HCT116 (cell line): ENCODE data around the gene CCDC179. TPM values are rescaled to one million over a fixed set of nuclear protein-coding genes. Genes with fewer than 3 reads are reported as not detected.

Experiments used
- ATAC-seq: fragments of 200-7000 bp; cut with Tn5 transposase; 2 replicates; pipeline ENCODE4 v1.9.1; 2020; ENCODE audit warnings: mild to moderate bottlenecking, moderate library complexity
- BruUV-seq: library from RNA; stranded (reverse); fragments of 400-500 nt; replicated peaks from 2 replicates; lab custom pipeline; 2021; lab: Mats Ljungman, UMichigan
- CTCF ChIA-PET: fragments of 300-600 bp; sonication (Branson Sonifier 250); formaldehyde crosslinking; loops from one replicate; lab custom pipeline; 2021; ENCODE audit warnings: antibody characterized with exemption; lab: Charles Lee
- POLR2A ChIA-PET: fragments of 300-600, 350-600 bp; sonication (Branson Sonifier 250); formaldehyde crosslinking; loops from one replicate; lab custom pipeline; 2021; ENCODE audit warnings: antibody characterized with exemption; lab: Charles Lee
- RAD21 ChIA-PET, 2 experiments: fragments of 300-600 bp; sonication (Branson Sonifier 250); formaldehyde crosslinking; loops; one replicate each; lab custom pipeline; 2023; ENCODE audit warnings: low total read pairs in 2 of 2; ENCODE audit not compliant: uncharacterized antibody in 2 of 2, unreplicated experiment in 2 of 2, low non-redundant PET in 1 of 2; lab: Charles Lee
- DNase-seq: peaks from one replicate; pipeline ENCODE4 v3.0.0-alpha.2; 2010; ENCODE audit warnings: low read depth, low spot score
- H2AFZ ChIP-seq: fragments of 200-600 bp; shearing (Covaris generic), sonication (generic); 2 replicates; pipeline ENCODE4 v1.6.1; 2017; ENCODE audit warnings: low read depth, mixed run types, mixed read lengths, antibody characterized with exemption, low read length; ENCODE audit not compliant: poor library complexity, severe bottlenecking
- H3K27ac ChIP-seq: 2 replicates; pipeline ENCODE4 v1.5.1; 2012; ENCODE audit warnings: low read depth, low read length
- H3K27me3 ChIP-seq: fragments of 200-600 bp; sonication (generic); 2 replicates; pipeline ENCODE4 v1.6.1; 2016; ENCODE audit warnings: mixed run types, low read length, mixed read lengths; ENCODE audit not compliant: insufficient read depth
- H3K36me3 ChIP-seq, 2 experiments: fragments of 200-500 bp in 1 of 2; fragments of 200-600 bp in 1 of 2; sonication (Bioruptor generic) in 1 of 2; sonication (generic) in 1 of 2; 2 replicates each; pipeline versions ENCODE4 v1.5.1 to v1.6.1; 2014 to 2016; ENCODE audit warnings: low read length in 2 of 2, inconsistent platforms in 1 of 2, mixed read lengths in 1 of 2, mixed run types in 1 of 2; ENCODE audit not compliant: insufficient read depth in 2 of 2, control insufficient read depth in 1 of 2
- H3K4me1 ChIP-seq, 2 experiments: fragments of 200-600 bp in 1 of 2; sonication (generic) in 1 of 2; 2 replicates each; pipeline versions ENCODE4 v1.5.1 to v1.6.1; 2012 to 2017; ENCODE audit warnings: low read length in 2 of 2, inconsistent platforms in 1 of 2, mild to moderate bottlenecking in 1 of 2, mixed read lengths in 1 of 2, mixed run types in 1 of 2, moderate library complexity in 1 of 2; ENCODE audit not compliant: insufficient read depth in 2 of 2, control insufficient read depth in 1 of 2
- H3K4me2 ChIP-seq: fragments of 200-600 bp; sonication (generic); 2 replicates; pipeline ENCODE4 v1.6.1; 2017; ENCODE audit warnings: mixed run types, low read length, mixed read lengths
- H3K4me3 ChIP-seq, 2 experiments: fragments of 200-600 bp in 1 of 2; sonication (generic) in 1 of 2; replicated peaks in 1 of 2; 2 replicates each; pipeline ENCODE4 v1.5.1; 2011 to 2016; ENCODE audit warnings: low read length in 2 of 2, control low read depth in 1 of 2, low read depth in 1 of 2, mild to moderate bottlenecking in 1 of 2, mixed read lengths in 1 of 2, mixed run types in 1 of 2
- H3K79me2 ChIP-seq: fragments of 200-600 bp; sonication (generic); 2 replicates; pipeline ENCODE4 v1.6.1; 2017; ENCODE audit warnings: mild to moderate bottlenecking, mixed run types, low read length, moderate library complexity, mixed read lengths; ENCODE audit not compliant: insufficient read depth
- H3K9ac ChIP-seq: fragments of 200-600 bp; sonication (generic); 2 replicates; pipeline ENCODE4 v1.6.1; 2016; ENCODE audit warnings: low read length, mixed read lengths
- H3K9me2 ChIP-seq: fragments of 200-600 bp; sonication (generic), shearing (Covaris generic); 2 replicates; pipeline ENCODE4 v1.6.1; 2017; ENCODE audit warnings: mixed run types, mild to moderate bottlenecking, moderate library complexity; ENCODE audit not compliant: insufficient read depth
- H3K9me3 ChIP-seq, 2 experiments: fragments of 200-500 bp in 1 of 2; fragments of 200-600 bp in 1 of 2; sonication (Bioruptor generic) in 1 of 2; sonication (generic) in 1 of 2; 2 replicates each; pipeline ENCODE4 v1.6.1; 2014 to 2017; ENCODE audit warnings: low read length in 2 of 2, mixed read lengths in 2 of 2, inconsistent platforms in 1 of 2, low read depth in 1 of 2, mild to moderate bottlenecking in 1 of 2, mixed run types in 1 of 2, moderate library complexity in 1 of 2; ENCODE audit not compliant: control insufficient read depth in 1 of 2, insufficient read depth in 1 of 2
- H4K20me1 ChIP-seq: fragments of 200-600 bp; sonication (generic), shearing (Covaris generic); 2 replicates; pipeline ENCODE4 v1.6.1; 2017; ENCODE audit warnings: mixed run types, mild to moderate bottlenecking, moderate library complexity; ENCODE audit not compliant: insufficient read depth
- CBX3 ChIP-seq: IDR thresholded peaks from 2 replicates; pipeline ENCODE4 v1.6.1; 2012; ENCODE audit warnings: low read depth
- CEBPB ChIP-seq: IDR thresholded peaks from 2 replicates; pipeline ENCODE4 v1.6.1; 2012; ENCODE audit warnings: low read depth
- EGR1 ChIP-seq: IDR thresholded peaks from 2 replicates; pipeline ENCODE4 v1.6.1; 2012; ENCODE audit warnings: low read depth
- ELF1 ChIP-seq: IDR thresholded peaks from 2 replicates; pipeline ENCODE4 v1.6.1; 2012; ENCODE audit warnings: low read depth, borderline replicate concordance
- EZH2 ChIP-seq: fragments of 200-600 bp; sonication (generic); IDR thresholded peaks from 2 replicates; pipeline ENCODE4 v1.6.1; 2017; ENCODE audit warnings: antibody characterized with exemption, mixed run types
- EZH2phosphoT487 ChIP-seq: fragments of 200-600 bp; IDR thresholded peaks from 2 replicates; pipeline ENCODE4 v1.6.1; 2018; ENCODE audit warnings: antibody characterized with exemption, borderline replicate concordance
- FOSL1 ChIP-seq: IDR thresholded peaks from 2 replicates; pipeline ENCODE4 v1.6.1; 2012; ENCODE audit warnings: low read depth
- JUND ChIP-seq: IDR thresholded peaks from 2 replicates; pipeline ENCODE4 v1.6.1; 2012
- POLR2A ChIP-seq: IDR thresholded peaks from 2 replicates; pipeline ENCODE4 v1.7.0; 2011; ENCODE audit warnings: borderline replicate concordance; ENCODE audit not compliant: insufficient read depth, insufficient read length; ENCODE audit errors: extremely low read depth
- RAD21 ChIP-seq: IDR thresholded peaks from 2 replicates; pipeline ENCODE4 v1.6.1; 2012; ENCODE audit warnings: low read depth, mild to moderate bottlenecking
- REST ChIP-seq: IDR thresholded peaks from 2 replicates; pipeline ENCODE4 v1.6.1; 2012; ENCODE audit warnings: low read depth
- SIN3A ChIP-seq: IDR thresholded peaks from 2 replicates; pipeline ENCODE4 v1.6.1; 2012; ENCODE audit warnings: low read depth
- SRF ChIP-seq: IDR thresholded peaks from 2 replicates; pipeline ENCODE4 v1.6.1; 2012; ENCODE audit warnings: low read depth
- TCF7L2 ChIP-seq: IDR thresholded peaks from 2 replicates; pipeline ENCODE4 v1.7.0; 2011; ENCODE audit warnings: borderline replicate concordance, inconsistent platforms; ENCODE audit not compliant: insufficient read depth, insufficient read length; ENCODE audit errors: extremely low read depth
- YY1 ChIP-seq: IDR thresholded peaks from 2 replicates; pipeline ENCODE4 v1.6.1; 2011; ENCODE audit warnings: low read length, low read depth, moderate library complexity, mild to moderate bottlenecking; ENCODE audit not compliant: insufficient replicate concordance; ENCODE audit errors: extremely low read depth
- ZNF274 ChIP-seq: fragments of 200-500 bp; sonication (Bioruptor generic); IDR thresholded peaks from 2 replicates; pipeline ENCODE4 v1.6.1; 2014; ENCODE audit warnings: mild to moderate bottlenecking, low read depth, low read length, inconsistent platforms
- intact Hi-C: fragments of 100-400 bp; cut with micrococcal nuclease; formaldehyde crosslinking; loops from 2 replicates; pipeline ENCODE4 v1.10.0; 2022
- total RNA-seq: library from RNA; stranded (reverse); gene quantifications from one replicate; pipeline ENCODE4 v1.2.1, GENCODE V29; 2021; ENCODE audit not compliant: unreplicated experiment
- TF ChIP-seq, protein P1 (sequence below): IDR thresholded peaks from 2 replicates; pipeline ENCODE4 v1.6.1; 2012
- TF ChIP-seq, protein P2 (sequence below): IDR thresholded peaks from 2 replicates; pipeline ENCODE4 v1.6.1; 2011; ENCODE audit warnings: mild to moderate bottlenecking, low read length, moderate library complexity; ENCODE audit not compliant: insufficient replicate concordance; ENCODE audit errors: extremely low read depth

CCDC179 gene
- total RNA-seq, 1 experiment from 2014 or later, result not detected

DNA sequence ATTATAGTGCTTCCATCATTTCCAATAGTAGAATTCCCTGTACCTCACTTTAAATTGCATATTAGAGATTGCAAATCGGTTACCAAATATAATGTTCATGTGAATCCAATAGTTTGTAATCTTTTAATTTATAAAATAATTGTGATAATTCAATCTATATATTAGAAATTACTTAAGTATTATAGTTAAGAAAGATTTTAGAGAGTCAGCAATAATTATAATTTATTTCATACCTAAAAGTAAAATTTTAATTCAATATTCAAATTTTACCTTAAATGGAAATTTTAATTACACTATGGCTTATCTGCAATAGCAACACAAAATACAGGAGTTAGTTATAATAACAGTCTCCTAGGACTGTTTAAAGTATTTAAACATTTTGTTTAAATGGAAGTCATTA is 13.5 kb downstream of the CCDC179 start:
- H2AFZ ChIP-seq, result no peak overlapping the region
- no peak for TF ChIP-seq SIN3A
- TF ChIP-seq EZH2phosphoT487, result no peak
- TF ChIP-seq TCF7L2, result no peak
- TF ChIP-seq REST, result no peak
- TF ChIP-seq, protein P1, sequence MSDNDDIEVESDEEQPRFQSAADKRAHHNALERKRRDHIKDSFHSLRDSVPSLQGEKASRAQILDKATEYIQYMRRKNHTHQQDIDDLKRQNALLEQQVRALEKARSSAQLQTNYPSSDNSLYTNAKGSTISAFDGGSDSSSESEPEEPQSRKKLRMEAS, result no peak
- no peak for TF ChIP-seq SRF
- no peak for TF ChIP-seq RAD21
- no peak for TF ChIP-seq POLR2A
- no peak for TF ChIP-seq FOSL1
- TF ChIP-seq CEBPB, result no peak
- TF ChIP-seq EZH2, result no peak
- TF ChIP-seq JUND, result no peak
- TF ChIP-seq, protein P2, sequence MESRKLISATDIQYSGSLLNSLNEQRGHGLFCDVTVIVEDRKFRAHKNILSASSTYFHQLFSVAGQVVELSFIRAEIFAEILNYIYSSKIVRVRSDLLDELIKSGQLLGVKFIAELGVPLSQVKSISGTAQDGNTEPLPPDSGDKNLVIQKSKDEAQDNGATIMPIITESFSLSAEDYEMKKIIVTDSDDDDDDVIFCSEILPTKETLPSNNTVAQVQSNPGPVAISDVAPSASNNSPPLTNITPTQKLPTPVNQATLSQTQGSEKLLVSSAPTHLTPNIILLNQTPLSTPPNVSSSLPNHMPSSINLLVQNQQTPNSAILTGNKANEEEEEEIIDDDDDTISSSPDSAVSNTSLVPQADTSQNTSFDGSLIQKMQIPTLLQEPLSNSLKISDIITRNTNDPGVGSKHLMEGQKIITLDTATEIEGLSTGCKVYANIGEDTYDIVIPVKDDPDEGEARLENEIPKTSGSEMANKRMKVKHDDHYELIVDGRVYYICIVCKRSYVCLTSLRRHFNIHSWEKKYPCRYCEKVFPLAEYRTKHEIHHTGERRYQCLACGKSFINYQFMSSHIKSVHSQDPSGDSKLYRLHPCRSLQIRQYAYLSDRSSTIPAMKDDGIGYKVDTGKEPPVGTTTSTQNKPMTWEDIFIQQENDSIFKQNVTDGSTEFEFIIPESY, result no peak
- TF ChIP-seq ELF1, result no peak
- TF ChIP-seq ZNF274, result no peak
- TF ChIP-seq CBX3, result no peak
- TF ChIP-seq EGR1, result no peak
- no peak for TF ChIP-seq YY1
- DNase-seq, result no peak
- CTCF ChIA-PET, result no interaction called here
- no peaks in the 10 kb centered on the region for H3K4me1 ChIP-seq
- H3K4me3 ChIP-seq, result no peak overlapping the region
- BruUV-seq, result no TSS peak
- no peaks in the 10 kb centered on the region for H3K36me3 ChIP-seq
- no peak overlapping the region for H3K27ac ChIP-seq
- no peak for ATAC-seq
- no peaks in the 10 kb centered on the region for H3K9me3 ChIP-seq
- no peaks in the 10 kb centered on the region for H4K20me1 ChIP-seq
- intact Hi-C loops, result no loop called here
- H3K9ac ChIP-seq, result no peak overlapping the region
- H3K79me2 ChIP-seq, result no peaks in the 10 kb centered on the region
- RAD21 ChIA-PET, result no interaction called here
- POLR2A ChIA-PET, result no interaction called here
- no peaks in the 10 kb centered on the region for H3K9me2 ChIP-seq
- no peak overlapping the region for H3K4me2 ChIP-seq
- no peaks in the 10 kb centered on the region for H3K27me3 ChIP-seq
